Neural crest cell (in vitro differentiated cells): ENCODE measurements around the gene SCN2A. TPM values are rescaled to one million over a fixed set of nuclear protein-coding genes. Genes with fewer than 3 reads are reported as not detected.
"Not testable (repeated sequence)": the region's sequence is repeated elsewhere in the genome, so short reads cannot be mapped to it uniquely, and the experiment has no call there.

Experiments used
- DNase-seq: peaks from one replicate; pipeline ENCODE4 v3.0.0; 2021; ENCODE audit warnings: low read depth, mixed read lengths, low spot score
- H3K27ac Mint-ChIP-seq: one replicate; pipeline ENCODE4 v1.8.0; 2021; ENCODE audit warnings: mild to moderate bottlenecking, mixed read lengths; ENCODE audit not compliant: unreplicated experiment
- H3K27me3 Mint-ChIP-seq: 2 replicates; pipeline ENCODE4 v1.8.0; 2021; ENCODE audit warnings: low read depth, mild to moderate bottlenecking, mixed read lengths
- H3K36me3 Mint-ChIP-seq: 2 replicates; pipeline ENCODE4 v1.8.0; 2021; ENCODE audit warnings: low read depth, mild to moderate bottlenecking, mixed read lengths
- H3K4me1 Mint-ChIP-seq: 2 replicates; pipeline ENCODE4 v1.8.0; 2021; ENCODE audit warnings: mixed read lengths
- H3K4me3 Mint-ChIP-seq: one replicate; pipeline ENCODE4 v1.8.0; 2021; ENCODE audit warnings: mild to moderate bottlenecking, mixed read lengths
- H3K9me3 Mint-ChIP-seq: 2 replicates; pipeline ENCODE4 v1.8.0; 2021; ENCODE audit warnings: mixed read lengths
- CTCF ChIP-seq: fragments of 200-600 bp; sonication (generic); conservative IDR thresholded peaks from 2 replicates; pipeline ENCODE4 v1.5.0; 2021; ENCODE audit warnings: antibody characterized with exemption, mild to moderate bottlenecking
- total RNA-seq: library from RNA; stranded (reverse); gene quantifications from 2 replicates; pipeline ENCODE4 v1.2.1, GENCODE V29; 2021

SCN2A gene
- total RNA-seq, 1 donor from 2014 or later, result 0.47 TPM

DNA sequence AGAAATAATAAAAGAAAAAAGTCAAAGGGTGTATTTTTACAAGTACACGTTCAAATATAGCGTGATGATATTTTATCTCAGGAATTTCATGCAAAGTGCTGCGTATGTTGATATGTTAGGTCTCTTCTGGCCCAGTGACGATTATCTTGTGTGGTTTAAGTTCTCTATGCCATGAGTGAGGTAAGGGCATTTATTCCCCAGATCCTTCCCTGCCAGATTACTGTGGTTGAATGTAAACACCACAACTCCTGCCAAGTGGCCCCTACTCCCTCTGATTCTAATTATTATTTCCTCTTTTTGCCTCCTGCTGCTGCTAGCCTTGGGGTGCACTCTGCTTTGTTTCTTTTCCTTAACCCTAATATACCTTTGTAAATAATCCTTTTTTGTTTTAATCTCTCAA, 12.2 kb downstream of the SCN2A start:
- no peak overlapping the region for H3K27ac Mint-ChIP-seq
- H3K9me3 Mint-ChIP-seq, result no peaks in the 10 kb centered on the region
- DNase-seq, result no peak
- TF ChIP-seq CTCF, result no peak
- no peak overlapping the region for H3K4me3 Mint-ChIP-seq
- H3K36me3 Mint-ChIP-seq, result no peaks in the 10 kb centered on the region
- no peaks in the 10 kb centered on the region for H3K4me1 Mint-ChIP-seq
- no peaks in the 10 kb centered on the region for H3K27me3 Mint-ChIP-seq

DNA sequence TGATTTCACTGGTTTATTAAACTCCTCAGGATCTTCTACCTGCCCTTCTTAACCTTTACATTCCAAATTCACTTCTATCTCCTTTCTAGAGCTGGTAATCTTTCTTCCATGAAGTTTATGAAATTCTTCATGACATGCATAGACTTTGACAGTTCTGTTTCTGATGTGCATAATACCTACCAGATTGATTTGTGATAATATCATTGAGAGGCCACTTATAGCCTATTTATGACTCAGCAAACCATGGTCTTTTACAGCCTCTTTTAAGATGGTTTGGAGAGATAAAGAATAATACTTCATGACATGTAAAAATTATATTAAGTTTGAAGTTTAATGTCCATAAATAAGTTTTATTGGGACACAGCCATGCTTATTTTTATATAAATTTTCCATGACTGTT, 14.0 kb downstream of the SCN2A start:
- Mint-ChIP-seq H3K4me1 (peaks cover 3% of the 10 kb centered on the region), H3K36me3 (no peaks in the 10 kb centered on the region), H3K9me3 (peaks cover 5% of the 10 kb centered on the region), H3K27me3 (no peaks in the 10 kb centered on the region), H3K4me3 (no peak overlapping the region), H3K27ac (no peak overlapping the region)
- TF ChIP-seq CTCF, result no peak
- DNase-seq, result no peak

DNA sequence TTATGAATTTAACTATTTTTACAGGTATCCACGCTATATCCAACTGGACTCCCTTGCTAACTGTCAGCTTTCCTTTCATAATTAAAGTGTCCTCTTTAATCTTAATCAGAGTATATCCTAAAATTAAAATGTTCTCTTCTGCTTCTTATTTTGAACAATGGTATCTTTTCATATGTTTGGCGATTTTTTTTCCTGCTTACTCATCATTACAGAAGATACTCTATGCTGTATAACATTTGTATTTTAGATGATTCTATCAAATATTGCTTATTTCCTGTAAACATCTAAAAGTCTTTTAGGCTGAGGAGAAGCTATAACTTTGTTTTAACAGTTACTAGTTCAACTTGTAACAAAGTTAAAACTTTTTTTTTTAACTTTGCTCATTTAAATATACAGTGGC, 17.4 kb downstream of the SCN2A start:
- no peak for TF ChIP-seq CTCF

DNA sequence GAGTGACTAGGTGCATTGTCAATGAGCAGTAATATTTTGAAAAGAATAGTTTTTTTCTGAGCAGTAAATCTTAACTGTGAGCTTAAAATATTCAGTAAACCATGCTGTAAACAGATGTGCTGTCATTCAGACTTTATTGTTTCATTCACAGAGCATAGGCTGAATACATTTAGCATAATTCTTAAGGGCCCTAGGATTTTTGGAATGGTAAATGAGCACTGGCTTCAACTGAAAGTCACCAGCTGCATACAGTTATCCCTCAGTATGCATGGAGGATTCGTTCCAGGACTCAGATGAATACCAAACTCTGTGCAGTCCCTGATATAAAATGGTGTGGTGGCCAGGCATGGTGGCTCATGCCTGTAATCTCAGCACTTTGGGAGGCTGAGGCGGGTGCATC, 21.1 kb downstream of the SCN2A start:
- H3K9me3 Mint-ChIP-seq, result peaks cover 20% of the 10 kb centered on the region
- DNase-seq, H3K27ac Mint-ChIP-seq, H3K27me3 Mint-ChIP-seq, H3K36me3 Mint-ChIP-seq, H3K4me3 Mint-ChIP-seq, H3K4me1 Mint-ChIP-seq: not testable (repeated sequence)

More for the DNA sequence above, 17.4 kb downstream of the SCN2A start:
- H3K27me3 Mint-ChIP-seq, result no peaks in the 10 kb centered on the region
- H3K4me1 Mint-ChIP-seq, result peaks cover 6% of the 10 kb centered on the region
- no peak overlapping the region for H3K27ac Mint-ChIP-seq
- H3K36me3 Mint-ChIP-seq, result no peaks in the 10 kb centered on the region
- no peak for DNase-seq
- no peak overlapping the region for H3K4me3 Mint-ChIP-seq
- peaks cover 17% of the 10 kb centered on the region for H3K9me3 Mint-ChIP-seq

GRCh38 chr2:165268754-165269153, 29.5 kb downstream of the SCN2A start:
- no peak overlapping the region for H3K27ac Mint-ChIP-seq
- H3K4me3 Mint-ChIP-seq, result no peak overlapping the region
- DNase-seq, result no peak
- no peaks in the 10 kb centered on the region for H3K36me3 Mint-ChIP-seq
- H3K4me1 Mint-ChIP-seq, result peaks cover 6% of the 10 kb centered on the region
- H3K9me3 Mint-ChIP-seq, result peaks cover 5% of the 10 kb centered on the region
- no peaks in the 10 kb centered on the region for H3K27me3 Mint-ChIP-seq
- TF ChIP-seq CTCF, result no peak

GRCh38 chr2:165273176-165273575, 34.0 kb downstream of the SCN2A start:
- TF ChIP-seq CTCF, result no peak
- no peaks in the 10 kb centered on the region for H3K36me3 Mint-ChIP-seq
- H3K4me1 Mint-ChIP-seq, result peaks cover 6% of the 10 kb centered on the region
- no peaks in the 10 kb centered on the region for H3K27me3 Mint-ChIP-seq
- H3K9me3 Mint-ChIP-seq, result no peaks in the 10 kb centered on the region
- H3K27ac Mint-ChIP-seq, result no peak overlapping the region
- DNase-seq, result no peak
- no peak overlapping the region for H3K4me3 Mint-ChIP-seq
